NB4 (cell line): ENCODE measurements around the gene ALS2CL.

Experiments
- DNase-seq: peaks from one replicate; pipeline ENCODE4 v3.0.0; 2010; ENCODE audit warnings: low read depth
- H3K4me3 ChIP-seq: one replicate; pipeline ENCODE4 v1.5.1; 2011; ENCODE audit warnings: mild to moderate bottlenecking, low read depth, low read length, moderate library complexity
- MYC ChIP-seq: IDR thresholded peaks from 2 replicates; pipeline ENCODE4 v1.6.1; 2011; ENCODE audit warnings: low read depth, low read length
- POLR2A ChIP-seq: IDR thresholded peaks from 2 replicates; pipeline ENCODE4 v1.6.1; 2011; ENCODE audit warnings: mild to moderate bottlenecking; ENCODE audit not compliant: insufficient read length; ENCODE audit errors: extremely low read depth
- TF ChIP-seq, protein P1 (sequence below): IDR thresholded peaks from 2 replicates; pipeline ENCODE4 v1.6.1; 2011; ENCODE audit warnings: low read depth, low read length
- TF ChIP-seq, protein P2 (sequence below): IDR thresholded peaks from one replicate; pipeline ENCODE4 v1.5.1; 2012; ENCODE audit warnings: low read depth, low read length

ALS2CL gene

DNA sequence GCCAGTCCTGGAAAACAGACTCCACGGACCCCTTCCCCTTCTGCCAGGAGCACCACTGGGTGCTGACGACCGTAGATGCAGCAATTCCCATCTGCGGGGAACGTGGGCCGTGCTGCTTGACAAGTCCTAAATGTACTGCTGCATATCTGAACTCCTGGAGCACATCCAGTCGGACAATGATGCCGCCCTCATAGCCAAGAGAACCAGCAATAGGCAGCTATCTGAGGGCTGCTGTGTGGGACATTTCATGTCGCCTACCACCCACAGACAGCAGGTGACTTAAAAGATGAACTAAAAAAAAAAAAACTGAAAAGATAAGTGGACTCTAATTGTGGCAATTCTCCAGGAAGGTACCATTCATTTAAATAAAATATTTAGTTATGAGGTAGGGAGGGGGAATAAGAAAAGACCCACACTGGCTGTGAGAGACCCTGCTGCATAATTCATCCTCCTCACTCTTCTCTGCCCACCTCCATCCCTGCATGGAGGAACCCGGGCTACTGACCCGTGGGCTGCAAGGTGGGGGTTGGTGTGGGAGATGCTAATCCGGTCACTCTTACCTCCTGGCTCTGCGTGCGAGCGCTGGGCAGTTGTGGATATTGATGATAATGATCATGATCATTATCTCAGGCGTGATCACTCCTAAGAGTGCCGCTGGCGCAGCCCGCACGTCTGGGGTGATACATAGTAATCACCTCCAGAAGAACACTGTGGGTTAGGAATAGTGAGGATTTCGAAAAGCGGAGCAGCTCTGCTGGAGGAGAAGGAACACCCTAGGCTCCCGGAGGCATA is 28.3 kb downstream of the ALS2CL start:
- H3K4me3 ChIP-seq, result no peak overlapping the region

GRCh38 chr3:46664188-46664970 is 29.1 kb downstream of the ALS2CL start:
- H3K4me3 ChIP-seq, result no peak overlapping the region
- TF ChIP-seq, protein P1, sequence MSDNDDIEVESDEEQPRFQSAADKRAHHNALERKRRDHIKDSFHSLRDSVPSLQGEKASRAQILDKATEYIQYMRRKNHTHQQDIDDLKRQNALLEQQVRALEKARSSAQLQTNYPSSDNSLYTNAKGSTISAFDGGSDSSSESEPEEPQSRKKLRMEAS, result no peak
- TF ChIP-seq POLR2A, result no peak
- no peak for TF ChIP-seq MYC
- TF ChIP-seq, protein P2, sequence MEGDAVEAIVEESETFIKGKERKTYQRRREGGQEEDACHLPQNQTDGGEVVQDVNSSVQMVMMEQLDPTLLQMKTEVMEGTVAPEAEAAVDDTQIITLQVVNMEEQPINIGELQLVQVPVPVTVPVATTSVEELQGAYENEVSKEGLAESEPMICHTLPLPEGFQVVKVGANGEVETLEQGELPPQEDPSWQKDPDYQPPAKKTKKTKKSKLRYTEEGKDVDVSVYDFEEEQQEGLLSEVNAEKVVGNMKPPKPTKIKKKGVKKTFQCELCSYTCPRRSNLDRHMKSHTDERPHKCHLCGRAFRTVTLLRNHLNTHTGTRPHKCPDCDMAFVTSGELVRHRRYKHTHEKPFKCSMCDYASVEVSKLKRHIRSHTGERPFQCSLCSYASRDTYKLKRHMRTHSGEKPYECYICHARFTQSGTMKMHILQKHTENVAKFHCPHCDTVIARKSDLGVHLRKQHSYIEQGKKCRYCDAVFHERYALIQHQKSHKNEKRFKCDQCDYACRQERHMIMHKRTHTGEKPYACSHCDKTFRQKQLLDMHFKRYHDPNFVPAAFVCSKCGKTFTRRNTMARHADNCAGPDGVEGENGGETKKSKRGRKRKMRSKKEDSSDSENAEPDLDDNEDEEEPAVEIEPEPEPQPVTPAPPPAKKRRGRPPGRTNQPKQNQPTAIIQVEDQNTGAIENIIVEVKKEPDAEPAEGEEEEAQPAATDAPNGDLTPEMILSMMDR, result no peak
- no peak for DNase-seq

More for the DNA sequence above, 28.3 kb downstream of the ALS2CL start:
- no peak for DNase-seq
- TF ChIP-seq MYC (no peak), POLR2A (no peak)
- TF ChIP-seq, protein P2, result no peak
- TF ChIP-seq, protein P1, result no peak

- TF ChIP-seq POLR2A (no peak), MYC (no peak)
- TF ChIP-seq, protein P2, result no peak
- TF ChIP-seq, protein P1, result no peak
- no peak overlapping the region for H3K4me3 ChIP-seq
- peak; percentile 33 for DNase-seq
Measured at GRCh38 chr3:46663591-46664135, 29.8 kb downstream of the ALS2CL start.

DNA sequence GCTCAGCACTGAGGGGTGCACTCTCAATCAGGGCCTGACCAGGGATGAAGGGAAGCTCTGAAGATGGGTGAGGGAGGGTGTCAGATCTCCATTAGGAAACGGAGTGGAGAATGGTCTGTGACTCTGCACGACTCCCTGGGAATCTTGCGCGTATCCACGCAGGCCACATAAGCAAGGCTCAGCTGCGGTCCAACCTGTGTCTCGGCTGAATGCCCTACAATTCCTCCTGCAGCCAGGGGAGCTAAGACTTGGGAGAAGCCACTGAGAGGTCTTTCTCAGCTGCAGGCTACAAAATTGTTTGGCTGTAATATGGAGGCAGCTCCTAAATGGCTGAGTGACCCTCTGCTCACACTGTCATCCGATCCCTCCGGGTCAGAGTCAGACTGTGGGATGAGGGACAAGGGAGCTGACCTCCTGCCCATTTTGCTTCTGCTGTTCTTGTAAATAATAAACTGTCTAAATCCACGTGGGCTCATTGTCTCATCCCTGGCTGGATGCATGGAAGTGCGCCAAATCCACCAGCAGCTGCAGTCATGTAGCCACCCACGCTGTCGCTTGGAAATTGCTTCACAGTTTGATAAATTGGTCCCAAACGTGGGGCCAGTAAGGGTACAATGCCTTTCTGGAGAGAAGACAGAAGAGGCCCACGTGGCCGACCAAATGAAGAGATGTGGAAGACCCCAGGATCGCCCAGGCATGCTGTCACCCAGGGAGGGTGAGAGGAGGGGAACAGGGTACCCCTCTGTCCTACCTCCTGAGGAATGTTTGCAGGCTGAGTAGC is 30.5 kb downstream of the ALS2CL start:
- no peak overlapping the region for H3K4me3 ChIP-seq
- DNase-seq, result no peak
- TF ChIP-seq, protein P2, result no peak
- TF ChIP-seq, protein P1, result no peak
- TF ChIP-seq MYC (no peak), POLR2A (no peak)
